GM21723 (cell line): ENCODE measurements around the gene PRDM16.

Experiments
- ATAC-seq: cut with Tn5 transposase; IDR thresholded peaks from one replicate; pipeline ENCODE4 v1.9.1; 2021; ENCODE audit warnings: mild to moderate bottlenecking, moderate library complexity; ENCODE audit not compliant: unreplicated experiment

Gene PRDM16

DNA sequence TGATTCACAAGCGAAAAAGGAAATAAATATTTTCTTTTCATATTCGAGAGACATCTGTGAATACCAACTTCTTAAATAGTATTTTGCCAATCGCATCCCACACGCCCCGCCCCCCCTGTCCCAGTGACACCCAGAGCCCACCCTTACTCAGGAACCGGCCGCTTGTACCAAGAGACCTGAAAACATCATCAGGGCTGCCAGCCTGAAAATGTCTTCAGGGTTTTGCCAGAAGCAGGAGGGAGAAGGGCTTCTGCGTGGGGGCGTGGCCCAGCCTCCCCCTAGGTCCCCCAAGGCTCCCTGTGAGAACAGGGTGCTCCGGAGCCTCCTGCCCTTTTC is 126.4 kb downstream of the PRDM16 start:
- ATAC-seq = no peak

DNA sequence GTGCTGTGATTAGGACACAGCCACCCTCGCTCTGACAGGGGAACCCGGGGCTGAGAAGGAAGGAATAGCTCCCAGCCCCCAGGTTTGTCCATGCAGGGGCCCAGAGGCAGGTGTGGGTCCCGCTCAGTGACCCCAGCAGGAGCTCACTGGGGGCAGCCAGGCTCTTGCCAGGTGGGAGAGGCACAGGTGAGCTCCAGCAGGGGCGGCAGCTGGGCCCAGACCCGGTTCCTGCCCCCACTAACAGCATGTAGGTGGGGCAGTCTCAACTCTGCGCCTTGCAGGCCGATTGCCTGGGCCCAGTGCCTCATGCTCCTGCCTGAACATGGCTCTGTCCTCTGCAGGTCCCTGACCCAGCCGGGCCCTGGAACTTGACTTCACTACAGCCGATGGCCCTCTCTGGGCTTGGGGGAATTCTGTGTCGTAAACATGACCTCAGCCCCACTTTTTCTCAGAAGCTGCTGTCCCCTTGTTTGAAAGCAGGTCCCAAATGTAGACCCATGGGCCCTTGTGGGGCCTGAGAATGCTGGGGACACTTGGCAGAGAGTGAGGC is 127.0 kb downstream of the PRDM16 start:
- ATAC-seq = no peak

DNA sequence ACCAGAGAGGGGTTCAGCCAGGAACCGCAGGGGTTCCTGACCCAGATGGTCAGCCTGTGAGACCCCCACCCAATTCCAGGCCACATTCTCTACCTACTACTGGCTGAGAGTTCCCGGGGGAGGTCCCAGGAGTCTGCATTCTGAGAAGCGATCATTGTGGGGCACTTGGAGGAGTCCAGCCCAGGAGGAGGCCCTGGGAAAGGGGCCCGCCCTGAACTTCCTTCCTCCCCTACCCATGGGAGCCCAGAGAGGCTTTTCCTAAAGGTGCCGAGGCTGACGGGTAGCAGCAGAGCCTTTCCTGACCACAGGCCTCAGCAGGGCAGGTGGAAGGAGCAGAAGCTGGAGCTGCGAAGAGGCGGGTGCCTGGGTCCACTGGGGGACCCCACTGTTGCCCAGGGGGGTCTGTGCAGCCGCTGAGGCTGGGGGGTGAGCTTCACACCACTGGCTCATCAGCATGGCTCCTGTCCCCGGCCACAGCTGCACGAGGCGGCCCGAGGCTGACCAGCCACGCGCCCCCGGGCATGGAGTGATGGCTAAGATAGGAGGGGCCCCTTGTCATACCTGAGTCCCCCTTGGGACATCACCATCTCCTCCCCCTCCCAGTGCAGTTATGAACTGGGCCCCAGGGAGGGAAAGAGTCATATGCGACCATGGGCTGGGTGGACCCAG is 127.7 kb downstream of the PRDM16 start:
- no peak for ATAC-seq

DNA sequence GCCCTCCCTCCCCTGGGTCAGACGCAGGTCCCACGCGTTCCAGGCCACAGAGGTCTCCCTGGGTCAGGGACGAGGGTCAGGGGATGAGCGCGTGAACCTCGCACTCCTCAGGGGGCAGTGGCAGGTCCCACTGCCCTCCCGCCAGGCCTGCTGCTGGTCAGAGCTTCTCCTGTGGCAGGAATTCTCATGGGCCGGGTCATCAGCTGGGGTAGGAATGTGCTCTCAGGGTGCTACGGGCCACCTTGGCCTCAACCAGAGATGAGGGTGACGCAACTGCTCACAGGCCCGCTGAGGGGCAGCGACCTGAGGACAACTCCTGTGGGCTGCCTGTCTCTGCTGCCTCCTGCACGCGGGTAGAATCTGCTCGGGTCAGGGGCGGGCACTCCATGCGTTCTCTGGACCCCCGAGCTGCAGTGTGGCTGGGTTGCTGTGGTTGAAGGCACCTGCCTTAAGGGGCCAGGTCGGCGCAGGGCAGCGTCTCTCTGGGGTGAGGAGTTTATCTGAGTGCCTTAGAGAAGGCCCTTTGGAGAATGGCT is 128.8 kb downstream of the PRDM16 start:
- no peak for ATAC-seq

DNA sequence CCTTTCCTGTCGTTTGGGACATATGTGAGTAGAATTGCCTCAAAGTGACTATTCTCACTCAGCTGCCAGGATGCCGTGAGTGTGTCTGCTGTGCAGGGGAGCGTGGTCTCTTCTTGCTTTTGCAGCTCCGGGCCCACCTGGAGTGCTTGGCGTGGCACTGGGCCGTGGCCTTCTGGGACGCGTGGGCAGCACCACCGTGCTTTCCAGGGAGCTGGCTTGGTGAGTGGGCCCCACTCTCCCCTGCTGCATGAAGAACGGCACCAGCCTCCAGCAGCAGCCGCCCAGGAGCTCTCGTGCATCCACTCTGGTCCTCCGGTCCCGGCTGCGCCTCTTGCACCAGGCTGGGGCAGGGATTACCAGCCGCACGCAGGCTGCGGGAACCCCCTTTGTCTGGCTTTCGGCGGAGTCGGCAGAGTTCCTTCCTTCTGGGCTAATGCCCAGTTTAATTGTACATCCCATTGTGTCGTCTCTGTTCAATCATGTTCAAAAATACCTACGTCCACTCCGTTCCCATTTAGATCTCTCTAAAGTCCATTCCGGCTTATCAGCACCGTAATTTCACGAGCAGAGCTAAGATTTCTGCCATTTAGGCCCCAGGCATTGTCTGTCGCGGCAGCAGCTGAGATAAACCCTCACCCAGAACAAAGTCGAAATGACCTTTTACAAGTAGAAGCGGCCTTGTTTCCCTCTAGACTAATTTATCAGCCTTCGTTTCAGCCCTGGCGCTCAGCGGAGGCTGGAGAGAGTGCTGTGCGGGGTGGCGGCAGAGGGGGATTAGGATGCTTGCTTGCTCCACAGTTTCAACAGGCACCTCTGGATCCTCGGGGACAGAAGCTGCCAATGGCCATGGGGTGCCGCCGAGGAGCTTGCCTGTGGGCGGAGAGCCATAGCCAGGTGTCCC is 129.6 kb downstream of the PRDM16 start:
- ATAC-seq = no peak

DNA sequence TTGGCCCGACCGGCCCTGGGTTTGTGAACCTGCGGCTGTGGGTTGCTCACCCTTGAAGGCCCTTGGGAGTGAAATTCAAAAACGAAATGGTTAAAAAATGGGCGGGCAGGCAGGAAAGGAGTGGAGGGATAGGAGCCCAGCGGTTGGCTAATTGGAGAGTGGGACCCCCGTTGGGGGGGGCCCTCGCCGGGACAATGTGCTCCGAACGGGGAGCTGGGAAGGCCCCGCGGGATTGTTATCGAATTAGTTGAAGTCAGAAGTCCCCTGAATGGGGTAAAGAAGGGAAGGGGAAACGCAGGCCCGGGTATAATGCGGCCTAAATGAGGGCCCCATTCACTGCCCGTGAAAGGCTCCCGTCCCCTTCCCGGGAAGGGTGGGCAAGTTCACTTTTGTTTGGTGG is 135.7 kb downstream of the PRDM16 start:
- no peak for ATAC-seq

DNA sequence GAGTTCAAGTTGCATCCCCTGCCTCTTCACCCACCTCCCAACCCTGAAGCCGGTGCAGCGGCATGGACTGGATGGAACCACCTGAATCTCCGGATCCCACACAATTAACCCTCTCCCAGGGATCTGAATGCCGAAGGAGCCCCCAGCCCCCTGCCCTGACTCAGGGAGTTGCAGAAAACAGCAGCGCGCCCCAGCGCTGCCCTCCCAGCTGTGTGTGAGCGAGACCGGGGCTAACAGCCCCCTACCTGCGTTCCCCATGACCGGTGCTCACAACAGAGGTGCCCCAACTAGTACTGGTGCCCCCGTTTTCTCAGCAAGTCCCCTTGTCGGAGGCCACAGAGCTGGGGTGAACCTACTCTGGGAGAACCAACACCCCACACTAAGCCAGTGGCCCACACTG is 136.8 kb downstream of the PRDM16 start:
- ATAC-seq = no peak

DNA sequence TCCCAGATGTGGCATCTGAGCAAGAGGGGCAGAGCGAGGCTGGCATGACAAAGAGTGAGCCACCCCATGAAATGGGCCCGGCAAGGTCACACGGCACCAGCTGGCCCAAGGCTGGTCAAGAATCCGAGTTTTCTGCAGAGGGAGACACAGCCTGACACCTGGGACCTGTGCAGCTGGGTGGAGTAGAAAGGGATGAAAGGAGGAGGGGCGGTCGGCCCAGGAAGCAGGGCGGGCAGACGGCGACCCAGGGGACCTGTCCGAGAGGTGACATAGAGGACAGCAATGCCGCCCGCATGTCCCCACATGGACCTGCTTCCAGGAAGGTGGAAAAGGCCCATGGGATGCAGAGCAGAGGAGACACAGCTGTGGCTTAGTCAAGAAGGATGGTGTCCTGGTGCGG is 137.7 kb downstream of the PRDM16 start:
- ATAC-seq = no peak

DNA sequence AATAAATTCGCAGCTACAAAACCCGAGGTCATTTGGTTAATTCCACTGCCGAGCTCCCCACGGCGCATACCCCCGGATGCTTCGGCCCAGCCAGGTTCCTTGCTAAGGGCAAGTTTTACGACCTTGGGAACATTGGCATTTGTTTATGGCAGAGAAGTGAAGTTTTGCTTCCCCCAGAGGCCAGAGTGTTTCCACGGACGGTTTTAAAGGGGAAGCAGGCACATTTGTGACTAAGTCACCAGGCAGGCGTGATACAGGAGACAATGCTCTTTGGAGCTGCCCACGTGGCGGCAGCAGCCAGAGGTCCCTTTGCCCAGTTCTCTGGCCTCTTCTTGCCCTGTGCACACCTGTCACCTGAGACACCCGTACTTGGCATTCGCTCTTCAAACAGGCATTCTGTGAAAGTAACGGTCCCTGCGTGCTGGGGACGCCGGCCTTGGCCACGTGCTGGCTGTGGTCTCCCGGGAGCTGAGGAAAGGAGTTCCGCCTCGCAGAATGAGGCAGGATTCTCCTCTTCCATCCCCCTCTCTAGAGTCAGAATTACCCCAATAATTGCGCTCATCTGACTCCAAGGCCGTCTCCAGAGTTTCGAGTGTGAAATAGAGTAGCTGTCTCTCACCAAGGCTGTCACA is 138.3 kb downstream of the PRDM16 start:
- ATAC-seq = no peak

DNA sequence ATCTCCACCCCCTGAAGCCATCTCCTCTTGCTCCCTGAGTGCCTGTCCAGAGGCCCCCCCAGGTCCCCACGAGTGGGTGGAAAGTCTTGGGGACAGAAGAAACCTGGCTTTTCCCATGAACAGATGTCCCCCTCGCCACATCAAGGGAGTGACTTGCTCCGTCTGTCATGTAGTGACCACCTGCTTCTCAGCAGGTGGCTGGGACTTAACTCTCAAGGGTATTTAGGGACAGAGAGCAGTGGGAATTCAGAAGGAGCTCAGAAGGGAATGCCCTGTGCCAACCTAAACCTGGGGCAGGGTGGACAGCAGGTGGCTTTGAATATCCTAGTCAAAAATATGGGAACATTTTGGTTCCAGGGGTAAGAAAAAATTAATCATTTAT is 139.8 kb downstream of the PRDM16 start:
- no peak for ATAC-seq

DNA sequence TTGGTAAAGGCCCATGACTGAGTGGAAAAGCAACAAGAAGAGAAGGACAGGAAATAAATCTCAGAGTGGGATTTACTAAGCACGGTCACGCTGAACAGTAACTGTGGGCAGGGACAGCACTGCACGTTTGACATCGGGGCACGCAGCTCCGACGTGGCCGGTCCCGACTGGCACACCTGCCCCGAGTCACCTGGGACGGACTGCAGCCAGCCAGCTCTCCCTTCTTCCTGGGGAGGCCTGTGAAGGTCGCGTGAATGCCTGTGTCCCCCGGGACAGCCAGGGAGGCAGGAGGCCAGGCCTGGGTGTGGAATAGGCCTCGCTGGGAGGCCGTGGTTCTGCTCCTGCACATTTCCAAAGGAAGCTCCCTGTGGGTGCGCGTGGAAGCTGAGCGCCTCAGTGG is 140.2 kb downstream of the PRDM16 start:
- no peak for ATAC-seq

DNA sequence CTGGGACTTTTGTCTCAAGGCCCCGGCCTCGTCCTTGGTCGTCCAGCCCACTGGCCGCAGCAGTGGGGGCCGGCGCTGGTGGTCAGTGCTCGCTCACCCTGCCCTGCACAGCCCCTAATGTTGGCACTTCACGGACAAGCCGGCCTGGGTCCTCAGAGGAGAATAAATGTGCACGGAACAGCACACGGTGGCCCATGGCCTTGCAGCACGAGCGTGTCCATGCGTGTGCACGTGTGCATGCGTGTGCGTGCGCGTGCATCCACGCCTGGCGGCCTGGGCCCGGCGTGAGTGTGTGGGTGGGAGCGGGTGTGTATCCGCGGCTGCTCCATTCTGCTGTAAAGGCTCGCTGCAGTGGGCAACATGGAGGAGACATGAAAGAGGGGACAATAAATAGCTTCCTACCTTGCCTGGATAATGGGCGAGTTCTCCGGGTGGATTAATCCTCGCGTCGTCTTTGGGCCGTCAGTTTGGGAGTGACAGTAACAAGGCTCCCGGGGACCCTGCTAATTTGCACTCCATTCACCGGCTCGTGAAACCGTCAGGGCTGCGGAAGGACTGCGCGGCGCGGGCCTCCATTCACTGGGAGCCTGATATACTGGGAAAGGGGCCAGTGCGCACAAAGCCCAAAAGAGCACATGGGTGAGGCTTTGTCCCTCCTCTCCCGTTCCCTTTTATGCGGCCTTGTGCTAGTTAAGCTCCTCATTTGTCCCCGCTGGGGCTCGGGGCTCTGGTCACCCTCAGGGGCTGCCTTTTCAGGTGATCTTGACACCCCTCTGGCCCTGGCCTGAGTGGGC is 142.8 kb downstream of the PRDM16 start:
- no peak for ATAC-seq

DNA sequence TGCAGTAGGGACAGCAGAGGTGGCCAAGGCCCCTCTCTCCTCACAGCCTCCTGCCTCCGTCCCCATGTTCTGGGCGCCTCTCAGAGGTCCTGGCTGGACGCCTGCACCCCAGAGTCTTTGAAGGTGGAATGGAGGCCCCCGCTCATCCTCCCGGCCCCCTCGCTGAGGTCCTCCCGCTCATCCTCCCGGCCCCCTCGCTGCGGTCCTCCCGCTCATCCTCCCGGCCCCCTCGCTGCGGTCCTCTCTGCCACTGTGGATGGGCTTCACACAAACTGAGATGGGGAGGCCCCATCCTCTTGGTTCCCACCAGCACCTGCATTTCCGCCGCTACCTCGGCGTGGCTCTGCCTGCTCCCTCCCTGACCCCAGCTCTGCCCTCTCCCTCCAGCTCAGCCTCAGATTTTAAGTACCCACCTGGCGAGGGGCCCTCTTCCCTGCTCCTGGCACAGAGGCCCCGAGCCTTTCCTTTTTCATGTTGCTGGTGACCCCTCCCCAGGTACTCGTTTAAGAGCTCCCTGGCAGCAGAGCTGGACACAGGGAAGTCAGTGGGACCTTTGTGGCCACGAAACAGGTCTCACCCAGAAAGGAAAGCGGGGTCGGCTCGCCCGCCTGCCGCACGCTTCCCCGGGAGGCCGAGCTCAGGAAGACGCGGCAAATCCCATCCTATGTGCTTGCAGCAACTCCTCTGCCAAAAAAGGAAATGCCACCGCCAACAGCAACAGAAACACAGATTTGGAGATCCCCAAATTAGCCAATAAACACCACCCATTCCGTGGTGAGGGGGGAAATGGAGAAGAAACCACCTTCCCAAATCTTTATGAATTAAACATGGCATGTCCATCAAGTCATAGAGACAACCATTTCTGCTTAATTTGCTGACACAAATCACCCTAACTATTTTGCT is 143.7 kb downstream of the PRDM16 start:
- no peak for ATAC-seq

DNA sequence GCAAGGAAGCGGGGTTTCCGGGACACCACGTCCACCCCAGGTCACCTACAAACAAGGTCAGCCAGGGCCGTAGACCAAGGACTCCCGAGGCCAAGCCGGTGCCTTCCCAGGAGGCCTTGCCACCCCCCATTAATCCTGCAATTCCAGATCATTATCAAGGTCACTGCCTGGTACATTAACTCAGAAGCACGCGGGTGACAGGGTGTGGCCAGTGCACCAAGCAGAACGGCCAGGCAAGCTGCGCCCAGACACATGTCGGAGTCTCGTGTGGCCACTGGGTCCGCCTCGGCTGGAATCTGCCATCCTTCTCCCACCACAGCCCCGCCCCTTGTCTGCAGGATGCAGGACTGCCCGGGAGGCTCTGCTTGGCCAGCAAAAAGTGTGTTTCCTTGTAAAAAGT is 144.7 kb downstream of the PRDM16 start:
- no peak for ATAC-seq

DNA sequence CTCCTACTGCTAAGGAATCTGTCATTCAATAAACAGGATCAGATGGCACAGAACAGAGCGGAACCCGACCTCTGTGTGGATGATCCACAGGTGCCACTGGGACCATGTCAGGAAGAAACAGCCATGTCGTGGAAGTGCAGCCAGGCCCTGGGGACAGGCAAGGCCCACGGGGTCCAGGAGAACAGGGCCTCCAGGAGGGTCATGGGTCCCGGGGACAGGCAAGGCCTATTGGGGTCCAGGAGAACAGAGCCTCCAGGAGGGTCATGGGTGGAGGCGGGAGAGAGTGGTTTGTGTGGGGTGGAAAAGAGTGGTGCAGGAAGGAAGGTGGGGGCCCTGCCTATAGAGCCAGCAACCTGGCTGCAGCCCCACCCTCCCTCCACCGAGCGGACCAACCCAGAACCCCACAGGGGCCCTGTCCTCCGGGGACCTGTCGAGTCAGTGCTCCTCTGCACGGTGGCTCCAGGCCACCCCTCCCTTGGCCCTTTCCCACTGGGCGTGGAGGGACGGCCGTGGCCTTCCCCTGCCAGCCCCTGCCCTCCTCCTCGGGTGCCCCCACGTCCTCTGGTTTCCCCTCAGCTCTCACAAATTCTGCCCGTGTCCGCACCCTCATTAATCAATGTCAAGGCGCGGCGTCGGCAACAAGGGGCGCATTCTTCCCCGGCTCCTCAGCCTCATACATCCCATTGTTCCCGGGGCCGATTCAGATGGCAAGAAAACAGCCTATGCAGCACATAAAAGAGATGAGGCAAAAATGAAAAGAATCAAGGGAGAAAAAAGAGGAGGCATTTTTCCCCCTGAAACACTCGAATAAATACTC is 146.4 kb downstream of the PRDM16 start:
- no peak for ATAC-seq

DNA sequence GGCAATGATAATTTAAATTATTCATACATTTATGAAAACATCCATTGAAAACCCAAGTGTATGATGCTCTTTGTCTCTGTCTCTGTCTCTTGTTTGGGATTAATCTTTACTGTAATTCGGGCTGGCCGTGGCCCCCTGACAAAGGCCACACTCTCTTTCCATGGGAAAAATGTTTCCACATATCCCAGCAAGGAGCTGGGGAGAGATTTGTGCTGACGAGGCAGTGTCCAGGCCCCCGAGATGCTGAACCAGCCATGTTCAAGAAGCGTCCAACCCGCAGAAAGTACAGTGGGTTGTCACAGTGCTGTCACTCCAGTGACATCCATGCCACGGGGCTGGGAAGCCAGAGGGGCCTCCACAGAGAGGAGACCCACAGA is 147.0 kb downstream of the PRDM16 start:
- ATAC-seq = no peak

DNA sequence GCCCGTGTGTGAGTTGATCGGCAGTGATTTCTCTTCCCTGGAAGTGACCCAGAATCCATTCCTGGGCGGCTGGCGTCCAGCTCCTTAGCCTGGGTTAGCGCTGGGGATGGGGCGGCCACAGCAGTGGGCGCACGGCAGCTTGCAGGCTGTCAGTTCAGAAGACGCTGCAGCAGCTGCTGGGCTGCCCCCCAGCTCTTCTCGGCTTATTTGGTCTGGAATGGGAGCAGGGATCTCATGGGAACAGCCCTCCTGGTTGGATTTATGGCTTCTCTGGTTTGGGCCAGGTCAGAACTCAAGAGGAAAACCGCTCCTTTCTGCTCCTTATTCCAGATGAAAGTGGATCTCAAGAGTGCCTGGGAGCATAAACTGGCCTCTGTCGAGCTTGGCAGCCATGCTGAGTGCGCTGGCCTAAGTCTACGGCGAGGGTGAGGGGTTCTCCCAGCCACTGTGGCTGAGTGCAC is 148.2 kb downstream of the PRDM16 start:
- ATAC-seq = no peak

DNA sequence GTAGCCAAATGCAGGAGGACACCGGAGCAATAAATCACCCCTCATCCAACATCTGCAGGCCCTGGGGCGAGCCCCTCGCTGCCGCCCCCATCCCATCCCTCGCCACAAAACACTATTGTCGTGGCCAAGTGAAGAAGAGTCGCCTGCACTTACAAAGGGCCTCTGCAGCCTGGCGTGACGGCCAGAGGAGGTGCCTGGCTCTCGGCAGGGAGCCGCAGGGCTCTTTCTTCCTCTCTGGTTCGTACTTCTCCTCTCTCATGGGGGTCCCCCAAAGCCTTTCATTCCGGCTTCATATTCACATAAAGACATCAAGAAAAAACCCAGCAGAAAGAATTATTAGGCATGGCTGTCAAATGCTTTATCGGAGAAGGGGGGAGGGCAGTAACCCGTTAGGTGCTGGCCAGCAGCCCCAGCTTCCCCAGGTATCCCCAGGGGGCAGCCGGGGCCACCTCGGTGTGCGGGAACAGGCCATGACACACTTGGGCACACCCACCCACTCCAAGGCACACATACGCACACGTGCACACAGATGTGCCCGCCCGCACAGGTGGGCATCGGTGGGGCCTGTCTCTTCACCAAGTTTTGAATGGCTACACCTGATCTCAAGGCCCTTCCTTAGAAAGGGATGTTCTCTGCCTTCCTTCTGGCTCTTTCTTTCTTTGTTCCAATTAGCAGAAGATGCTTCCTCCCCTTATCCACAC is 149.1 kb downstream of the PRDM16 start:
- no peak for ATAC-seq
